ENCODE measurements around the gene GRIP2. TPM values are rescaled to one million over a fixed set of nuclear protein-coding genes. Genes with fewer than 3 reads are reported as not detected.
A peak's percentile ranks its signal among the peaks of the same experiment; 100 is the strongest.

The GRIP2 gene
- total RNA-seq, 8 experiments from 2014 or later, result 3.1 to 25.1 (median 4.6) TPM

GRCh38 chr3:14570089-14570488 lies 29.9 kb upstream of the GRIP2 start:
- no peak overlapping the region for H3K27ac ChIP-seq
- ATAC-seq (replicated peaks in 6 of 8), result peak in 5 of 8 experiments; percentile 36 to 73 (median 70)
- H3K4me3 ChIP-seq, result no peak overlapping the region
- in situ Hi-C loops (cut with MboI; ENCODE audit: low pct_unique_long_range_greater_than_20kb in 2 of 9, low sequenced_read_pairs in 9 of 9, unreplicated experiment in 9 of 9), result no loop called here
- H3K4me1 ChIP-seq (replicated peaks in 1 of 2), result peaks cover 14 to 18% of the 10 kb centered on the region in 2 donors
- WGBS, 10 experiments, result 7 to 100% (median 45%) methylated on average over 1 to 3 of the region's 5 CpGs; no CpG with 5 or more reads in 4 of the 10 experiments

- in situ Hi-C loops (cut with MboI; ENCODE audit: low pct_unique_long_range_greater_than_20kb in 2 of 9, low sequenced_read_pairs in 9 of 9, unreplicated experiment in 9 of 9), result no loop called here
- WGBS, 10 experiments, result 43 to 96% (median 62%) methylated on average over 1 to 4 of the region's 11 CpGs; no CpG with 5 or more reads in 3 of the 10 experiments
Measured at GRCh38 chr3:14569474-14570000, 29.4 kb upstream of the GRIP2 start.

GRCh38 chr3:14568269-14568668 lies 28.1 kb upstream of the GRIP2 start:
- in situ Hi-C loops (cut with MboI; ENCODE audit: low pct_unique_long_range_greater_than_20kb in 2 of 9, low sequenced_read_pairs in 9 of 9, unreplicated experiment in 9 of 9), result no loop called here
- WGBS, 10 experiments, result 66 to 100% (median 92%) methylated on average over 2 to 7 of the region's 7 CpGs; no CpG with 5 or more reads in 5 of the 10 experiments
- no peak overlapping the region for H3K27ac ChIP-seq
- no peak overlapping the region for H3K4me3 ChIP-seq
- ATAC-seq (replicated peaks in 6 of 8), result no peak
- peaks cover 21 to 32% of the 10 kb centered on the region in 2 donors for H3K4me1 ChIP-seq (replicated peaks in 1 of 2)

More at GRCh38 chr3:14569474-14570000, 29.4 kb upstream of the GRIP2 start:
- Histone ChIP-seq H3K4me1 (replicated peaks in 1 of 2) (peaks cover 14 to 23% of the 10 kb centered on the region in 2 donors), H3K4me3 (no peak overlapping the region), H3K27ac (peak overlapping the region in 1 of 2 donors; percentile 24)
- ATAC-seq (replicated peaks in 6 of 8), result no peak

- Histone ChIP-seq H3K4me3 (no peak overlapping the region), H3K27ac (no peak overlapping the region), H3K4me1 (replicated peaks in 1 of 2) (peaks cover 23 to 47% of the 10 kb centered on the region in 2 donors)
- ATAC-seq (replicated peaks in 6 of 8), result no peak
- 20 to 72% (median 55%) methylated on average over 1 to 2 of the region's 2 CpGs; no CpG with 5 or more reads in 6 of the 10 experiments for WGBS, 10 experiments
- in situ Hi-C loops (cut with MboI; ENCODE audit: low pct_unique_long_range_greater_than_20kb in 2 of 9, low sequenced_read_pairs in 9 of 9, unreplicated experiment in 9 of 9), result no loop called here
Measured at GRCh38 chr3:14566812-14567211, 26.7 kb upstream of the GRIP2 start.

GRCh38 chr3:14565868-14566588 lies 25.9 kb upstream of the GRIP2 start:
- WGBS, 10 experiments, result 70 to 93% (median 88%) methylated on average over 3 to 6 of the region's 10 CpGs; no CpG with 5 or more reads in 5 of the 10 experiments
- Histone ChIP-seq H3K4me1 (replicated peaks in 1 of 2) (peaks cover 26 to 52% of the 10 kb centered on the region in 2 donors), H3K27ac (no peak overlapping the region), H3K4me3 (no peak overlapping the region)
- in situ Hi-C loops (cut with MboI; ENCODE audit: low pct_unique_long_range_greater_than_20kb in 2 of 9, low sequenced_read_pairs in 9 of 9, unreplicated experiment in 9 of 9), result no loop called here
- peak in 3 of 8 experiments; percentile 30 to 61 (median 60) for ATAC-seq (replicated peaks in 6 of 8)

- peaks cover 21 to 46% of the 10 kb centered on the region in 2 donors for H3K4me1 ChIP-seq (replicated peaks in 1 of 2)
- in situ Hi-C loops (cut with MboI; ENCODE audit: low pct_unique_long_range_greater_than_20kb in 2 of 9, low sequenced_read_pairs in 9 of 9, unreplicated experiment in 9 of 9), result no loop called here
- WGBS, 10 experiments, result 80 to 100% methylated on average over 2 of the region's 10 CpGs; no CpG with 5 or more reads in 8 of the 10 experiments
- no peak overlapping the region for H3K4me3 ChIP-seq
- peak in 4 of 8 experiments; percentile 16 to 90 (median 66) for ATAC-seq (replicated peaks in 6 of 8)
- no peak overlapping the region for H3K27ac ChIP-seq
Measured at GRCh38 chr3:14564741-14565140, 24.6 kb upstream of the GRIP2 start.

- Histone ChIP-seq H3K4me1 (replicated peaks in 1 of 2) (peaks cover 18 to 40% of the 10 kb centered on the region in 2 donors), H3K27ac (no peak overlapping the region), H3K4me3 (no peak overlapping the region)
- ATAC-seq (replicated peaks in 6 of 8), result peak in 2 of 8 experiments; percentile 7
- in situ Hi-C loops (cut with MboI; ENCODE audit: low pct_unique_long_range_greater_than_20kb in 2 of 9, low sequenced_read_pairs in 9 of 9, unreplicated experiment in 9 of 9), result no loop called here
- WGBS, 10 experiments, result 69 to 100% (median 86%) methylated on average over 1 to 6 of the region's 16 CpGs; no CpG with 5 or more reads in 6 of the 10 experiments
Measured at GRCh38 chr3:14563946-14564539, 23.9 kb upstream of the GRIP2 start.

- ATAC-seq (replicated peaks in 6 of 8), result no peak
- Histone ChIP-seq H3K4me1 (replicated peaks in 1 of 2) (peaks cover 12 to 36% of the 10 kb centered on the region in 2 donors), H3K4me3 (no peak overlapping the region), H3K27ac (no peak overlapping the region)
- in situ Hi-C loops (cut with MboI; ENCODE audit: low pct_unique_long_range_greater_than_20kb in 2 of 9, low sequenced_read_pairs in 9 of 9, unreplicated experiment in 9 of 9), result no loop called here
- WGBS, 10 experiments, result 60 to 97% (median 83%) methylated on average over 2 to 7 of the region's 14 CpGs; no CpG with 5 or more reads in 2 of the 10 experiments
Measured at GRCh38 chr3:14562121-14562890, 22.2 kb upstream of the GRIP2 start.

- H3K27ac ChIP-seq, result peak overlapping the region in 1 of 2 donors; percentile 20
- in situ Hi-C loops (cut with MboI; ENCODE audit: low pct_unique_long_range_greater_than_20kb in 2 of 9, low sequenced_read_pairs in 9 of 9, unreplicated experiment in 9 of 9), result no loop called here
- 0 to 80% (median 50%) methylated on average over 1 to 6 of the region's 8 CpGs; no CpG with 5 or more reads in 1 of the 10 experiments for WGBS, 10 experiments
- H3K4me3 ChIP-seq, result no peak overlapping the region
- H3K4me1 ChIP-seq (replicated peaks in 1 of 2), result peaks cover 12 to 35% of the 10 kb centered on the region in 2 donors
- peak in 2 of 8 experiments; percentile 29 to 40 for ATAC-seq (replicated peaks in 6 of 8)
Measured at GRCh38 chr3:14561051-14561960, 21.2 kb upstream of the GRIP2 start.

- H3K27ac ChIP-seq, result no peak overlapping the region
- WGBS, 10 experiments, result 39 to 100% (median 80%) methylated on average over 1 to 4 of the region's 4 CpGs; no CpG with 5 or more reads in 1 of the 10 experiments
- in situ Hi-C loops (cut with MboI; ENCODE audit: low pct_unique_long_range_greater_than_20kb in 2 of 9, low sequenced_read_pairs in 9 of 9, unreplicated experiment in 9 of 9), result no loop called here
Measured at GRCh38 chr3:14560110-14560509, 20.0 kb upstream of the GRIP2 start.

GRCh38 chr3:14558029-14558428 lies 17.9 kb upstream of the GRIP2 start:
- no peak overlapping the region for H3K27ac ChIP-seq
- H3K4me1 ChIP-seq (replicated peaks in 1 of 2), result peaks cover 6 to 29% of the 10 kb centered on the region in 2 donors
- WGBS, 10 experiments, result 90 to 100% (median 100%) methylated on average over 1 to 6 of the region's 9 CpGs; no CpG with 5 or more reads in 3 of the 10 experiments
- no peak overlapping the region for H3K4me3 ChIP-seq
- in situ Hi-C loops (cut with MboI; ENCODE audit: low pct_unique_long_range_greater_than_20kb in 2 of 9, low sequenced_read_pairs in 9 of 9, unreplicated experiment in 9 of 9), result no loop called here
- no peak for ATAC-seq (replicated peaks in 6 of 8)

More at GRCh38 chr3:14560110-14560509, 20.0 kb upstream of the GRIP2 start:
- Histone ChIP-seq H3K4me3 (no peak overlapping the region), H3K4me1 (replicated peaks in 1 of 2) (peaks cover 12 to 40% of the 10 kb centered on the region in 2 donors)
- no peak for ATAC-seq (replicated peaks in 6 of 8)

- no peak overlapping the region for H3K4me3 ChIP-seq
- H3K27ac ChIP-seq, result no peak overlapping the region
- in situ Hi-C loops (cut with MboI; ENCODE audit: low pct_unique_long_range_greater_than_20kb in 2 of 9, low sequenced_read_pairs in 9 of 9, unreplicated experiment in 9 of 9), result no loop called here
- ATAC-seq (replicated peaks in 6 of 8), result peak in 3 of 8 experiments; percentile 15 to 31 (median 25)
- peaks cover 5 to 11% of the 10 kb centered on the region in 2 donors for H3K4me1 ChIP-seq (replicated peaks in 1 of 2)
- WGBS, 10 experiments, result 61 to 90% methylated on average over 3 to 15 of the region's 22 CpGs; no CpG with 5 or more reads in 8 of the 10 experiments
Measured at GRCh38 chr3:14555835-14556234, 15.7 kb upstream of the GRIP2 start.
